Measurements from ENCODE around the gene SCRN3.

Gene SCRN3

GRCh38 chr2:174428214-174428613, 32.7 kb downstream of the SCRN3 start:
- DNase-seq (ENCODE audit: extremely low read depth, low read depth) = no peak
- no peak for TF ChIP-seq CTCF (IDR thresholded peaks at IDR 0.05; ENCODE audit: low read depth, low read length)

- DNase-seq (ENCODE audit: extremely low read depth, low read depth) = no peak
- no peak for TF ChIP-seq CTCF (IDR thresholded peaks at IDR 0.05; ENCODE audit: low read depth, low read length)
Measured at GRCh38 chr2:174430066-174430465, 34.5 kb downstream of the SCRN3 start.

- DNase-seq (ENCODE audit: extremely low read depth, low read depth) = no peak
- TF ChIP-seq CTCF (IDR thresholded peaks at IDR 0.05; ENCODE audit: low read depth, low read length) = no peak
Measured at GRCh38 chr2:174431902-174432301, 36.4 kb downstream of the SCRN3 start.

GRCh38 chr2:174436351-174436750, 40.8 kb downstream of the SCRN3 start:
- DNase-seq (ENCODE audit: extremely low read depth, low read depth) = no peak
- TF ChIP-seq CTCF (IDR thresholded peaks at IDR 0.05; ENCODE audit: low read depth, low read length) = no peak

GRCh38 chr2:174438146-174438886, 42.8 kb downstream of the SCRN3 start:
- no peak for DNase-seq (ENCODE audit: extremely low read depth, low read depth)

GRCh38 chr2:174439323-174439722, 43.8 kb downstream of the SCRN3 start:
- DNase-seq (ENCODE audit: extremely low read depth, low read depth) = no peak
- TF ChIP-seq CTCF (IDR thresholded peaks at IDR 0.05; ENCODE audit: low read depth, low read length) = no peak

More at GRCh38 chr2:174438146-174438886, 42.8 kb downstream of the SCRN3 start:
- TF ChIP-seq CTCF (IDR thresholded peaks at IDR 0.05; ENCODE audit: low read depth, low read length) = no peak

- TF ChIP-seq CTCF (IDR thresholded peaks at IDR 0.05; ENCODE audit: low read depth, low read length) = no peak
- DNase-seq (ENCODE audit: extremely low read depth, low read depth) = no peak
Measured at GRCh38 chr2:174439950-174440349, 44.4 kb downstream of the SCRN3 start.
